GM21360 (cell line): Measurements from ENCODE around the gene RAB40A.
"Not testable (repeated sequence)": the region's sequence is repeated elsewhere in the genome, so short reads cannot be mapped to it uniquely, and the experiment has no call there.

Experiments
- ATAC-seq: cut with Tn5 transposase; IDR thresholded peaks from one replicate; pipeline ENCODE4 v1.9.1; 2021; ENCODE audit warnings: mild to moderate bottlenecking, moderate library complexity; ENCODE audit not compliant: unreplicated experiment

The RAB40A gene

DNA sequence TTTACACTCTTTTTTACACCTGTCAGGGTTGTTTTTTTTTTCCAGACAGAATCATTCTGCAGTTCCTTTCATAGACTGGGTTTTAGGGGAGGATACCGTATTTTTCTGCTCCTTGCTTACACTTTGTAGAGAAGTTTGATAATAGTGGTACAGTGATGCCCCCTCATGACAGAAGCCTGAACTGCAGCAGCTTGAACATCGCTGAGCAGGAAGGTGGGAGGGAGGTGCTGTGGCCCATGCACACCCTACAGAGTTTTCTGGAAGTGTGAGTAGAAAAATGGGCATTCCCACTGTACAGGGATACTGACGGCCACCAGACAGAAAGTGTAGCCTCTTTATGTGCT, 54.5 kb downstream of the RAB40A start:
- ATAC-seq = peak; percentile 88

- peak; percentile 75 for ATAC-seq
These were observed 55.1 kb downstream of the RAB40A start for GRCh38 chrX:103464072-103464773.

GRCh38 chrX:103461156-103461555, 58.1 kb downstream of the RAB40A start:
- no peak for ATAC-seq

GRCh38 chrX:103460001-103460755, 59.1 kb downstream of the RAB40A start:
- not testable (repeated sequence) for ATAC-seq

DNA sequence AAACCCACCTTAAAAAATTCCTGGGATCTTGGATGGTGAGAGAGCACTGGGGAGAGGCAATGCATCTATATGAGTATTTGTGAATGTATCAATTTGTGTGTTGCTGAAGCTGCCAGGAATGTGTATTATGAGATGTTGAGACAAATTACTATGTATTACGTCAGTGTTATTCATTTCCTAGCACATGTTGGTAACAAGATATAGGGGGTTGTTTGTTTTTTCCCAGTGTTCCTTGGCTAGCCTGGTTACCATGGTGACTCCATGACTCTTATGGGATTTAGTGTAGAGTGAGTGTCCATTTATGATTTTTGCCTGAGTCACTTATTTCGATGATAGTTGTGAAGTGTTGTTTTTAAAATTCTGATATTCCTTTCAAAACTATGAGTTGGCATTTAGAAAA, 65.6 kb downstream of the RAB40A start:
- no peak for ATAC-seq
